Ishikawa (cell line): ENCODE data around the gene SLC23A2.

Source experiments
- CEBPB ChIP-seq: IDR thresholded peaks from 2 replicates; pipeline ENCODE4 v1.6.1; 2012
- CREB1 ChIP-seq: IDR thresholded peaks from 2 replicates; pipeline ENCODE4 v1.6.1; 2012; ENCODE audit warnings: low read depth
- EGR1 ChIP-seq: IDR thresholded peaks from 2 replicates; pipeline ENCODE4 v1.6.1; 2012
- EP300 ChIP-seq: IDR thresholded peaks from 2 replicates; pipeline ENCODE4 v1.6.1; 2012; ENCODE audit warnings: borderline replicate concordance
- FOXM1 ChIP-seq: IDR thresholded peaks from 2 replicates; pipeline ENCODE4 v1.6.1; 2012; ENCODE audit warnings: low read depth, borderline replicate concordance
- MAX ChIP-seq: IDR thresholded peaks from 2 replicates; pipeline ENCODE4 v1.6.1; 2012
- NFIC ChIP-seq: IDR thresholded peaks from 2 replicates; pipeline ENCODE4 v1.6.1; 2012
- RAD21 ChIP-seq: IDR thresholded peaks from 2 replicates; pipeline ENCODE4 v1.6.1; 2012; ENCODE audit warnings: low read depth
- REST ChIP-seq: IDR thresholded peaks from 2 replicates; pipeline ENCODE4 v1.6.1; 2012; ENCODE audit warnings: low read depth, mild to moderate bottlenecking
- TAF1 ChIP-seq: IDR thresholded peaks from 2 replicates; pipeline ENCODE4 v1.6.1; 2012; ENCODE audit warnings: low read depth, mild to moderate bottlenecking
- TCF12 ChIP-seq: IDR thresholded peaks from 2 replicates; pipeline ENCODE4 v1.6.1; 2012; ENCODE audit warnings: low read depth
- TEAD4 ChIP-seq: IDR thresholded peaks from 2 replicates; pipeline ENCODE4 v1.6.1; 2012
- USF1 ChIP-seq: IDR thresholded peaks from 2 replicates; pipeline ENCODE4 v1.6.1; 2012
- YY1 ChIP-seq: IDR thresholded peaks from 2 replicates; pipeline ENCODE4 v1.6.1; 2012; ENCODE audit warnings: low read depth
- ZBTB7A ChIP-seq: IDR thresholded peaks from 2 replicates; pipeline ENCODE4 v1.6.1; 2012; ENCODE audit warnings: low read depth

The SLC23A2 gene

GRCh38 chr20:4901031-4901818, 100.1 kb downstream of the SLC23A2 start:
- no peak for TF ChIP-seq TEAD4
- TF ChIP-seq FOXM1: no peak
- no peak for TF ChIP-seq CEBPB
- TF ChIP-seq TAF1: no peak
- TF ChIP-seq ZBTB7A: no peak
- TF ChIP-seq RAD21: no peak
- no peak for TF ChIP-seq REST
- no peak for TF ChIP-seq EGR1
- TF ChIP-seq CREB1: no peak
- TF ChIP-seq TCF12: no peak
- TF ChIP-seq NFIC: no peak
- TF ChIP-seq EP300: no peak
- TF ChIP-seq YY1: no peak
- TF ChIP-seq USF1: no peak
- no peak for TF ChIP-seq MAX

GRCh38 chr20:4898282-4899244, 102.7 kb downstream of the SLC23A2 start:
- no peak for TF ChIP-seq YY1
- no peak for TF ChIP-seq REST
- no peak for TF ChIP-seq ZBTB7A
- peak; percentile 37; the same call in 1 of the 2 replicates for TF ChIP-seq MAX
- no peak for TF ChIP-seq TAF1

GRCh38 chr20:4897600-4897999, 103.7 kb downstream of the SLC23A2 start:
- TF ChIP-seq TEAD4 (no peak), FOXM1 (no peak), REST (no peak), USF1 (no peak), TAF1 (no peak), RAD21 (no peak), TCF12 (no peak)

- no peak for TF ChIP-seq TAF1
- TF ChIP-seq RAD21: peak; percentile 17; the same call in 1 of the 2 replicates
Measured at GRCh38 chr20:4896971-4897497, 104.3 kb downstream of the SLC23A2 start.
